SKM-1 treated with dmso at 0.1 percent for 144 hours (cell line): ENCODE measurements around the gene ADAMTS2.

Experiments
- DNase-seq: peaks from one replicate; lab custom pipeline; 2025; ENCODE audit not compliant: unreplicated experiment; lab: John Stamatoyannopoulos, UW

ADAMTS2 gene

DNA sequence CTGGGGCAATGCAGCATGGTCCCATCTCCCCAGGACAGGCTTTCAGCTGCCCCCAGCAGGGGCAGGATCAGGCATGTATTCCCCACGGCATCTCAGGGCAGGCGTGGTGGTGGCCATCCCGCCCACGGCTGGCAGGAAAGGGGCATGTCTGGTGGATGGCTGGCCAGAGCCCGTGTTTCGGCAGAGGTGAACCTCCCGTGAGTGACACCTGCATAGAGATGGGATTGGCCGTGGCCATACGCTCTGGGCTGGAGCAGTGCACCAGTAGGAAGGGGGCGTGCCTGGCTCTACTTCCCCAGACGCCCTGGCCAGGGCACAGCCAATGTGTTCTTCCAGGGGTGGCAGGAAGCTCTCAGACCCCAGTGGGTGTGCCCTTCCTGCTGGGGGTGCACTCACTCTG lies 146.0 kb downstream of the ADAMTS2 start:
- DNase-seq = no peak

DNA sequence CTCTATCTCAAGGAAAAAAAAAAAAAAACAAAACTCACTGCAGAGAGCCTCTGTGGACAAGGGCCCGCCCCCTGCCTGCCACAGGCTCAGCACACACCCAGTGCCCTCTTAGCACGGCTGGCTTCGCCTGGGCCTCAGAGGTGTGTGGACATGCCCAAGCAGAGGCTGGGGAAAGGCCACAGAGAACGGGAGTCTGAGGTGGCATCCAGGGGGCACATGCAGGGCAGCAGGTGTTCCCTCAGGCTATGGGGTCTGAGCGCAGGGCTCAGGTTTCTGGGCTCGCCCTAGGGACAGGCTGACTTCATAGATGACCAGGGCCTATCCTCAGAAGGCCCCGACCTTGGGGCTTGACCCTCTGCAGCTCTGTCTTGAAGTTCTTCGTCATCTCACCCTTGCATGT lies 146.4 kb downstream of the ADAMTS2 start:
- no peak for DNase-seq

DNA sequence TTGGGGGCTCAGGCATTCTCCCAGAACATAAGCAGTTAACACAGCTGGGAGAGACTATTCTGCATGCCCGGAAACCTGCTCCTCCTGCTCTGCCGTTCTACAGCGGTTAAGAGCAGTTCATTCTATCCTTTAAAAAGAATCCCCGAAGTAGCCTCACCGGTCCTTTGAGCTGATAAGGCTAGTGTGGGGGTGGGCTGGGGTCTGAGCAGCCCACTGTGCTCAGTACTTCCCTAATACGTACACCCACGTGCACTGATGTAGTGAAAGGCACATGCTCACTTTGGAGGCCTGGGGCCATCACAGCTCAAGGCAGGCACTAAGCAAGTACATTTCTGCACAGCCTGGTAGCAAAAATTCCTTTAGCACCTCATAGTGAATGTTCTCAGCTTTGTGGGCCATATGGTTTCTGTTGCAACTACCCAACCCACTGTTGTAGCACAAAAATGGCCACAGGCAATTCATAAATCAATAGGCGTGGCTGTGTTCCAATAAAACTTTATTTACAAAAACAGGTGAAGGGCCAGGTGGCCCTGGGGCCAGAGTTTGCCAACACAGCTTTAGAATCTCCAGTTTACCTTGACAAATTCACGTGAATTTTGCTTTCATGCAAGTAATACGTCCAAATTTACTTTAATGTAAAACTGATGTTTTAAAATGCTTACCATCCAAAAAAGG lies 148.7 kb downstream of the ADAMTS2 start:
- no peak for DNase-seq

DNA sequence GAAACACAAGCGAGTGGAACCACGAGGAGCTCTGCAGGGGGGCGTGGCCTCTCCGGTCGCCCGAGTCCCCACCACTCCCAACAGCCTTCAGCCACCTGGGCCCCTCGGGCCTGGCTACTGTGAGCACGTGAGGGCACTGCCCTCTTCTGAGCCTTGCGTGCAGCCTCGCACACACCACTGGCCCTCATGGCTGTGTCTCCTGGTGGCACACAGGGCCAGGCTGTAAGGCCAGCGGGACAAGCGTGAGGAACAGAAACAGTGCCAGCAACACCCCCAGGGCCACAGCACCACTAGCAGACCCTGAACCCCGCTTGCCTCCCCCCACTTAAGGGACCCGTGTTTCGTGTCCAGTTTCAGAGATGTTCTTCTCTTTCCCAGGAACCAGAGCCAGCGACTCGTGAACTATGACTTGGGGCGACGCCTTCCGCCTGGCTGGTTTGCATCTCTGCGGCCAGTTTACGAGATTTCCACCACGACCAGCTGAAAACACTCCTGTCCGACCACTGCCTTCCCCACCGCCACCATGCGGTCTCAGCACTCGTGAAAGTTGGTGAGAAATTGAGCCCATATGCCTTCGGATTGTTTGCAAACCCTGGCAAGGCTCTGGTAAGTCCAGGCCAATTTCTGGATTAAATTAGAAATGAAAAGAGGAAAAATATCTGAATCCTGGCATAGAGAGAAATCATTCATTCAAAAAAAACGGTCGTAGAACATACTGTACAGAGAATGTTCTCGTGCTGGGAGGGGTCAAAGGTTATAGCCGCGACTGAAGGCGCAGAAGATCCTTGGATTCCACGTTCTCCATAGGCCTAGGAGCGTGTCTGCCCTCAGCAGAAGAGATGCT lies 149.5 kb downstream of the ADAMTS2 start:
- no peak for DNase-seq

DNA sequence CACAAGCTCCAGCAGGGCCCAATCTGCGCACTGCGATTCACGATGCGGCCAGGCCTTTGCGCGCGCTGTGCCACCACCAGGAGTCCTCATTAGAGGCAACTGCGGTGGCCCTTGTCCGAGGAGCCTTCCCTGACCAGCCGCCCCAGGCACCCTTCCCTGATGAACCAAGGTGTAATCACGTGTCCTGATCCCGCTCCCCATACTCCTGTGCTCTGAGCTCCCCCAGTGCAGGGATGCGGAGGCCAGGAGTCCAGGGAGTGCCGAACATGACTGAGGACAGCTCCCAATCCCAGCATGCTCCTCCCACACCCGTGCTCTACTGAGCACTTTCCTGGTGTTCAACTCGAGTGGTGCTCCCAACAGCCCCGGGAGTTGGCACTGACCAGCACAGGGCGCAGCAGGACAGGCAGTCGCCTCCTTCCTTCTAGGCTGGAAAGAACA lies 150.3 kb downstream of the ADAMTS2 start:
- DNase-seq = no peak

DNA sequence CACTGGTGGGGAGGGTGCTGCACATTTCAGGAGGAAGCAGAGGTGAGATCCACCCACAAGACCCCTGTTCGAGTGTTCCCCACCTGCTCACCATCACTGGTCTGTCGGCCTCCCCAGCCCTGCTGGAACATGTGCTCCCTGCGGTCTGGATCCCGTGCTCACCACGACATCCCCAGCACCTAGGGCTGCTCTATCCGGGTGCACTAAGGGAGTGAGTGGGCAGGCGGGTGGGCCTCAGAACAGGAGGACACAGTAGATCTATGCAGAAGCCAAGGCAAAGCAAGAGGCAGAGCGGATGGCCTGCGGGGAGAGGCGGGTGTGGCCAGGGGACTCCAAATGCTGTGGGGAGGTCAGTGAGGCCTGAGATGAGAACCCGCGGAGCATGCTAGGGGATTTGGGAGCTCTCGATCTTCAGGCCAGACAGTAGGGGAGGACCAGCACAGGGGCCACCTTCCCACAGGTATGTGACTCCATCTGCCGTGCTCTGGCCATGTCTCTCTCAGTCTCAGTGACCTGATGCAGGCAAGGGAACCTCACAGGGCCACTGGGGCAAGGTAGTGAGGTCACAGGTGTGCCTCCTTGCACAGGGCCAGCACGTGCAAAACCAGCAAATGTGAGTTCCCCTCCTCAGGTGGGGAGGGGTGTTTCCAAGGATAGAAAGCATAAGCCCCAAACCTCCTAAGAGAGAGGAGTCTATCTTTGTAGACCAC lies 150.9 kb downstream of the ADAMTS2 start:
- no peak for DNase-seq

DNA sequence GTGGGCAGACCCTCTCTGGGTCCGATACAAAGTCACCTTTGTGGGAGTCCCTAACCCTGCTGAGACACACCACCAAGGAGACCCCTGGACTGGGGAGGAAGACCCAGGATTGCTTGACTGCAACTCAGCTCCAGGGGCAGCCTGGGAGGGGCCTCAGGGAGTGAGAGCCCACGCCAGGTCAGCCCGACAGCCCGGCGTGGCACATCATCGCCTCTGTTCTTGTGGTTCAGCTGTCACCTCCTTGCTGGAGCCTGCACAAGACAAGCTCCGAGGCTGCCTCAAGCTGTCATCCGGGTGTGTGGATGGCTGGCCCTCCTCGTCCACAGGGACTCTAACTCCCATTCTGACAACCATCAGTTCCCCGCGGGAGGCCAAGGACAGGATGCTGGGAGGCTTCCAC lies 151.5 kb downstream of the ADAMTS2 start:
- DNase-seq = no peak

DNA sequence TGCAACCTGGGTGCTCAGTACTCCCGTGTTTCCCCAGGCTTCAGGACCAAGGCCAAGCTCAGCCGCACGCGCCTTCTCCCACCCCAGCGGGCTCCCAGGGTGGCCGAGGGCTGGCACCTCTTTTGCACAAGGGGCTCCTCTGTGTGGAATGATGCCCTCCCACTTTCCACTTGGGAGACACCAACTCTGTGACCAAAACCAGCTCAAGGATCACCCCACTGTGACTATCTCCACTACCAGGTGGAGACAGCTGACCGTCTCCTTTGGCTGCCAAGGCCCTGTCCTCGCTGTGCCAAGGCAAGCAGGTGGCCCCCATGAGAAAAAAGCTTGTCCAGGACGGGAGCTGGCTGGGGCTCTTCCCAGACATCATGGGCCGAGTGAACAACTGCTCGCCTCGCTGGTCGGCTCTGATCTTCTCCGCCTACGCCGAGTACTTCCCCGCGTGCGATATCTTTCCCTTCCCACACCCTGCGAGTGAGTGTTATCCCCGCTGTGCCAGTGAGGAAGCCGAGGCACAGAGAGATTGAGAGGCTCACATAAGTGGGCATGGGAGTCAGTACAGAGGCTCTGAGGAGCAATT lies 152.3 kb downstream of the ADAMTS2 start:
- DNase-seq = no peak

DNA sequence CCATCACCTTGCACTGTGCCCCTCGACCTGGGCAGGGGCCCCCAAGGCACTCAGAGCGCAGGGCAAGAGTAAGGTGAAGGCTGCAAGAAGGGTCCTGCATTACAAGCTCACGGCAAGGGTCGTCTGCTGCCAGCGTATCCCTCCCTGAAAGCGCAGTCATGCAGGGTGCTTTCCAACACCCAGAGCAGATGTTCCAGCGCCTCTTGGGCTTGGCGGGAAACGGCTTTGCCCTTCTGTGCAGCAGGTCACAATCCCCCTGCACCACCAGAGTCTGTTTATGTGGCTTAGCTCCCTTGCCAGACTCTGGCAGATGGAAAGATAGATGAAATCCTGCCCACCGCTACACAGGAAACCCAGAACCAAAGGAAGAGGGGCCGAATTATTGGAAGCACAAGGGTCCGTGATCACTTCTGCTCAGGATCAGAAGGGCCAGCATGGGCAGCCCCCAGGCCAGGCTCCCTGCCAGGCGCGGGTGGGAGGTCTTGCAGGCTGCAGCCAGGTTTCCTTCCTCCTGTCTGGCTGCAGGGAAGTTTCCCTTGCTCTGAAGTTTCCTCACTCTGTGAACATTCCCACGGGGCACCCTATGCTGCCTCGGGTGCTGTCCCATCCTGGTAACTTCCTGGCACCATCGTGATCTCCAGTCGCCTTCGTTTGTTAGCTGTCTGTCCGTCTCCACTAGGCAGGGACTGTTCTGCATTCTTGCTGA lies 152.9 kb downstream of the ADAMTS2 start:
- DNase-seq = no peak

DNA sequence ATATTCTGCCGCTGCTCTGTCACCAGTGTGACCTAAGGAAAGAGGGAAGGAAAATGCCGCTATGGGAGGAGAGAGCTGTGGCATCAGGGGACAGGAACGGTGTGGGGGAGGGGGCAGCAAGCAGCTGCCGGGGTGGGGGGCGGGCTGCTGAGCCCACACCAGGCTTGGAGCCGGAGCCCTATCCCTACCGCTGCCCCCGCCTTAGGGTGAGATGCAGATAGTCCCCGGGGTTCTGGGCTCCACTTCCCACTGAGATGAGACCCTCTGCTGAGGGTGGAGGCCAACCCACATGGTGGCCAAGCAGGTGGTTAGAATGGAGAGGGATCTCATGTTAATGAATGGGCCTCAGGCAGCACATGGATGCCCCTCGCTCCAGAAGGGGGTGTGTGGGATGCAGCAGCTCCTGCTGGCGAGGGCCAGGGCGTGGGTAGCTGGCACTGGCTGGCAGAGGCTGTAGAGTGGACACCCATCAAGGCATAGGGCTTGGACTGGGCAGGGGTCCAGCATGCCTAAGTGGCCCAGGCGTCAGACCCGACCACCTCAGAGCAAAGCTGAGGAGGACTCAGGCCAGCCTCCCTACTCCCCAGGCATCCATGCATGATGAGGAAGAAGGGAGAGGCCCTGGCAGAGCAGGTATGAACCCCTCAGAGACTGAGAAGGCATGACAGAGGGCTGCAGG lies 153.6 kb downstream of the ADAMTS2 start:
- DNase-seq = no peak

DNA sequence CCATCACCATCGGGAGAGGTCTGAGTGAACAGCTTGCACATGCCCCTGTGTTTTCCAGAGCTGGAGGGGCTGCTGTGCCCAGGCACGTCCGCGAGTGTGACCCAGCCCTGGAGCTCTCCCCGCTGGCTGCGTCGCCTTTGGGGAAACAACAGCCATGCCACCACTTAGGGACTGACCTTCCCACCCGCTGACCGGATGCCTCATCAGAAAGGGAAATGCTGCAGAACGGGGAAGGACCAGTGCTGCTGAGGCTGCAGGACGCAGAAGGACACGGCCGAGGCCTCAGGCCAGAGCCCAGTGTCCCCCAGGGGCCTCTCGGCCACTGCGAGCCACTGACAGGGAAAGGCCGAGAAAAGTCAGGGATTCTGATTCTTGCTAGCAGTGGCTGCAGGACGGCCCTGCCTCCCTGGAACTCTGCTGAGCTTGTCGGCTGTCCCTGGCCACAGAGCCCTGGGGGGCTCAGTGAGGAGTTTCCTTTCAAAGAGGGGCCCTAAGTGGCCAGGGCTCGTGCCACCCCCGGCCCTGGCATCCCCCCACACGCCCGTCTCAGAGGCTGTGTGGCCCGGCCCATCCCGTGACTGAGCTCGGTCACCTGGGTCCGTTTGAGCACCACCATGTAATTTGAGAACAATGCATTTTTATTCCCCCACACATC lies 154.3 kb downstream of the ADAMTS2 start:
- DNase-seq = no peak

DNA sequence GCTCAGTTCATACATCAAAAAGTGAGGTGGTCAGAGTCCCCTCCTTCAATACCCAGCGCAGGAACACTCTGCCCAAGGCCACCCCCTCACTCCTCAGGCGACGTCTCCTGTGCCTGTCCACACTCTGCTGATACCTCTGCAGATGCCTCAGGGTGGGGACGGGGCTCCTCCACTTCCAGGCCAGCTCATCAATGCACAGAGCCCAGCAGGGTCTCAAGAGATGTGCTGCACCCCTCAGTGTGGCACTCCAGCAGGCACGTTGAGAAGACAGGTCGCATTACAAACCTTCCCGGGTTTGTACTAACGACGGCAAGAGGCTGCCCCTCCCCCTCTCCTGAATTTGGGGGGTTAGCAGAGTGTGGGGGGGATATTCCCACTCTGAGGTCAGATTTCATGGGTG lies 156.6 kb downstream of the ADAMTS2 start:
- DNase-seq = no peak

DNA sequence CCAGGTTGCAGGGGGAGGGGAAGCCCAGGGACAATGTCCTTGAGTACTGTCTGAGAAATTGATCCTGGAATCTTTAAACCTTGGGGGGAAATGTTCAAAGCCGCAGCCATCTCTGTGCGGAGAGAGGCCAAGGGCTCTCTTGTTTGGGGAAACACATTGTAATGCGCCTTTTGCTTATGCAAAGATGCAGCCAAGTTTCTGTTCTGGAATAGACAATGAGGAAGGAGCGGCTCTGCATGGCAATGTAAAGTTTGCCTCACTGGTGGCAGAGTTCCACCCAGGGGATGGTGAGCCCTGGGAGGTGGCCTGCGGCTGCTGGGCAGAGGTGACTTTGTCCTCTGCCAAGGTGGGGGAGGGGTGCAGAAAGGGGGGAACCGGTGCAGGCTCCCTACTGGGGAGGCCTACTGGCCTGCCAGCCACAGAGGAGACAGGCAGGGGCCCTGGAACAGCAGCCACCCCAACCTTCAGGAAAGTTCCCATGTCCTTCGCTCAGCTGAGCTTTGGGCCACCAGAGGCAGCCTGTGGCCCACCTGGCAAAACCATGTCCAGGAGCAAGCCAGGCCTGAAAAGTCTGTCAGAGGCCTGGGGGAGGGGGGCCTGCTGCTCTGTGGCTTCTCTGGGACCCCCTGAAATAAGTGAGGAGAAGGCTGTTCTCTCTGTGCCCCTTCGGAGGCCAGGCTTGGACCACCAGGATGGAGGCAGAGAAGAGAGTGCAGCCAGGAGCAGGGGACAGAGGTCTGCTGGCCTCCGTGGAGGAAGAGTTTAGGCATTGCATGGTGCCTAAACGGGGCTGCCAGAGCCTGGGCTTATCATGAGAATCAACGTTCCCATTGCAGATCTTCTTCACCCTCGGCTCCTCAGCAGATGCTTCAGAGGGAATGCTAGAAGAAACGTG lies 157.3 kb downstream of the ADAMTS2 start:
- no peak for DNase-seq

DNA sequence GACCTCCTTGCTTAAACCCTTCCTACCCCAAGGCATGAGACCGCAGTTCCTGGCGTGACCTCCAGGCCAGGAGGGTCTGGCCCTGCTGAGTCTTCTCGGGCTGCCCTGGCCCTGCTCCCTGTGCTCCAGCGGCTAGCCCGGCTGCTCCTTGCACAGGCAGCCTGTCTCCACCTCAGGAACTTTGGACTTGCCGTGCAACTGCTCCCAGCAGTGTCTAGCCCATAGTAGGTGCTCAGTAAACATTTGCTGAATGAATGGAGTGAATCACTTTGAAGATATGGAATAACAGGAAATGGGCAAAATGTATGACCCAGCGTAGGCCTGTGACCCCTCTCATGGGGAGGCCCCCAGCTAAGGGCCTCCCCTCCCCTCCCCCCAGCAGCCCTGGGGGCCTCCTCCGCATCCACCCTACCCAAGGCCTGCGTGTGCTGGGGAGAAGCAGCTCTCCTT lies 158.0 kb downstream of the ADAMTS2 start:
- no peak for DNase-seq

DNA sequence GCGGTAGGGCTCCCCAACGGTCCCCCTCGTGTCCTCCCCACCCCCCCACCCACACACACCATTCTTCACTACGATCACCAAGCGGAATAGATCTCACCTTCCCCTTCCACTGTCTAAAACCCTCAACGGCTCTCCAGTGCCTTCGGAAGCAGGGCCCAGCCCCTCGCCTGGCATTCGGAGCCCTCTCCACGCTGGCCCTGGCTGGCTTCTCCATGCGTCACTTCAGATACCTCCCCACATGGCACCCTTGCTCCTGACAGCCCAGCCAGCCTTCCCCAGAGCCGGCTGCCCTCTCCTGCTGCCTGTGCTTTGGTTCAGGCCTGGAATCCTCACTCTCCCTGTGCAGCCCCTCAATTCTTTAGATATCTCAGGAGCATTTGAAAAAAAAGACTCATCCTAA lies 158.5 kb downstream of the ADAMTS2 start:
- no peak for DNase-seq

DNA sequence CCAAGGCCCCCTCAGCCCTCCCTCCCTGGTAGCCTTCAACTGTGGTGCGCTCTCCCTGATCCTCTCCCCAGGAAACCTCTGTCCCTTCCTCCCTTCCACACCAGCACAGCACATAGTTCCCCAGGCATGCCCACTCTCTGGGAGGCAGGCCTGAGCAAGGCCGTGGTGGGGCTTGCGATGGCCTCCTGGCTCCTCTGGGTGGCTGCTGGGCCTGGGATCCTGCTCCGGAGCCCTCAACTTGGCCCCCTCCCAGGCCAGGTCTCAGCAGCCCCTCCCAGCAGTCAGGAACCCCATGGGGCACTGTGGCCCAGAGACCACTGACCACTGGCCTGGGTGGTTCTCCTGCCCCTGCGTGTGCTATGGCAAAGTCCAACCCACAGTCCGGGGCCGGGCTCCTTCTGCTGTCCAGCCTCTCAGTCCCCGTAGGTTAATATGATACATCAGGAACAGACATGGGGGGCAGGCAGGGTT lies 159.3 kb downstream of the ADAMTS2 start:
- no peak for DNase-seq

DNA sequence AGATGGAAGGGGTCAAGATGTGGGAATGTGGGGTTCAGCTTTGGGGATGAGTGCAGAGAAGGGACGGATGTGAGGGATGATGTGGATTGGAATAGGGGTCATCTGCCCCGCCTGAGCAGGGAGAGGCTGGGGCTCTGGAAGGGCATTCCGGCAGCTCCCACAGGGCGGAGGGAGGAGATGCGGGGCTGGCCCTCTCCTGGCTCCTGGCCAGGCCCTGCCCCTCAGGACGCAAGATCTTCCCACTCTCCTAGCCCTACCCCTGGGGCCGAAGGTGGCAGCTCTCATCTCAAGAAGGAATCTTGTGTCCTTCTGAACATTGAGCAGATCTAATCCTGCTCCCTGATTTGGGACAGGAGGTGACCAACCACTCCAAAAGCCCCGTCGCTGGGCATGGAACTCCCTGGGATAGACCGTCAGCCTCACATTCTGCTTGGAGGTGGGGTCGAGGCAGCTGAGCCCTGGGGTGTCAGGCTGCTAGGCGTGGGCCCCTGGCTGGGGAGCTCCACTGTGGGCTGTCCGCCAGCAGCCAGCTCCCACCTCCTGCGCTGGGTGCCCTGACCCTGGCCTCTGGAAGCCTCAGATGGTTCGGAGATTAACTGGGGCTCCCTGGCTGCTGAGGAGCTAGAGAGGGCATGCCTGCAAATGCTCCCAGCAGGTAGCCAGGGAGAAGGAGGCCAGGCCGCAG lies 159.9 kb downstream of the ADAMTS2 start:
- no peak for DNase-seq

DNA sequence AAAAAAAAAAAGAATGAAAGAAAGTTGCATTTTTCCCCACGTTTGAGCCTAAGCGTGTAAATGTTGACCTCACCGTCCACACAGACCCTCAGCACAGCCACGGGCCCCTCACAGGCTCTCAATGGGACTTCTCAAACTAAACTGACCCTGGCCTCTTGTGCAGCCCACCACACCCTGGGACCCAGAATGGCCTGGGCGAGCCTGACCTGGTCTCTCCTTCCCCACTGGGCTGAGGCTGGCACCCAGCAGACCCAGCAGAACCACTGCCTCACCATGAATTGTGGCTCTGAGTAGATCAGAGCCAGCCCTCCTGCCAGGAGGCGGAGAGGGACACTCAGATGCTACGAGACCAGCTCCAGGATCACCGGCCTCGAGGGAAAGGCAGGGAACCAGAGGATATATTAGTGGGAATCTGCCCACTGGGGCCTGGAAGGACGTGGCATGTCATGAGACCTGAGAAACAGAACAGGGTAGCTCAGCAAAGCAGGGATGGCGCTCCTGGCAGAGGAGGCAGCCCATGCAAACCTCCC lies 160.7 kb downstream of the ADAMTS2 start:
- DNase-seq = no peak
